Subcutaneous abdominal adipose tissue (tissue), 5 donors: Measurements from ENCODE around the gene OXLD1.
A peak's percentile ranks its signal among the peaks of the same experiment; 100 is the strongest.
"Not testable (repeated sequence)": the region's sequence is repeated elsewhere in the genome, so short reads cannot be mapped to it uniquely, and the experiment has no call there.

Source experiments
- H3K27ac ChIP-seq: one replicate; pipeline ENCODE4 v1.7.0; 2013; ENCODE audit warnings: low read depth, mild to moderate bottlenecking, inconsistent platforms, low read length, moderate library complexity
- H3K27me3 ChIP-seq, 5 donors: one replicate each; pipeline ENCODE4 v1.7.0; 2013; ENCODE audit warnings: low read length in 5 of 5, inconsistent platforms in 1 of 5; ENCODE audit not compliant: control insufficient read depth in 5 of 5, insufficient read depth in 4 of 5
- H3K36me3 ChIP-seq, 5 donors: one replicate each; pipeline ENCODE4 v1.7.0; 2013; ENCODE audit warnings: low read length in 5 of 5; ENCODE audit not compliant: control insufficient read depth in 5 of 5, insufficient read depth in 5 of 5
- H3K4me1 ChIP-seq, 5 donors: one replicate each; pipeline ENCODE4 v1.7.0; 2013; ENCODE audit warnings: low read length in 5 of 5, mild to moderate bottlenecking in 3 of 5, moderate library complexity in 1 of 5; ENCODE audit not compliant: control insufficient read depth in 5 of 5, insufficient read depth in 5 of 5
- H3K4me3 ChIP-seq, 5 donors: one replicate each; pipeline ENCODE4 v1.7.0; 2013; ENCODE audit warnings: low read length in 5 of 5, low read depth in 1 of 5
- H3K9ac ChIP-seq, 5 donors: one replicate each; pipeline ENCODE4 v1.7.0; 2013; ENCODE audit warnings: low read length in 5 of 5, mild to moderate bottlenecking in 4 of 5, moderate library complexity in 3 of 5
- H3K9me3 ChIP-seq, 5 donors: one replicate each; pipeline ENCODE4 v1.7.0; 2013; ENCODE audit warnings: low read length in 5 of 5; ENCODE audit not compliant: control insufficient read depth in 5 of 5
- donor health status: healthy.
- donor health status: healthy.
- donor health status: healthy.
- donor health status: healthy.
- donor health status: healthy.

Gene OXLD1

DNA sequence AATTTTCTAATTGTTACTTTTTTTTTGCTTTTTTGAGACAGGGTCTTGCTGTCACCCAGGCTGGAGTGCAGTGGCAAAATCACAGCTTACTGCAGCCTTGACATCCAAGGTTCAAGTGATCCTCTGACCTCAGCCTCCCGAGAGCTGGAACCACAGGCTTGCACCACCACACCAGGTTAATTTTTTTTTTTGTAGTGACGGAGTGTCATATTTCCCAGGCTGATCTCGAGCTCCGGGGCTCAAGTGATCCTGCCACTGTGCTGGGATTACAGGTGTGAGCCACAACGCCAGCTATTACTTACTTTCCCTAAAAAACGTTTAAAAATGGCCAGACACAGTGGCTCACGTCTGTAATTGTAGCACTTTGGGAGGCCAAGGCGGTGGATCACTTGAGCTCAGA lies 36.1 kb downstream of the OXLD1 start:
- no peak overlapping the region for H3K4me3 ChIP-seq
- H3K9ac ChIP-seq: no peak overlapping the region
- peaks cover 0 to 20% (median 13%) of the 10 kb centered on the region in 5 donors for H3K4me1 ChIP-seq
- H3K36me3 ChIP-seq: peaks cover 11 to 49% (median 37%) of the 10 kb centered on the region in 5 donors
- no peaks in the 10 kb centered on the region for H3K9me3 ChIP-seq
- H3K27me3 ChIP-seq: no peaks in the 10 kb centered on the region
- no peak overlapping the region for H3K27ac ChIP-seq

DNA sequence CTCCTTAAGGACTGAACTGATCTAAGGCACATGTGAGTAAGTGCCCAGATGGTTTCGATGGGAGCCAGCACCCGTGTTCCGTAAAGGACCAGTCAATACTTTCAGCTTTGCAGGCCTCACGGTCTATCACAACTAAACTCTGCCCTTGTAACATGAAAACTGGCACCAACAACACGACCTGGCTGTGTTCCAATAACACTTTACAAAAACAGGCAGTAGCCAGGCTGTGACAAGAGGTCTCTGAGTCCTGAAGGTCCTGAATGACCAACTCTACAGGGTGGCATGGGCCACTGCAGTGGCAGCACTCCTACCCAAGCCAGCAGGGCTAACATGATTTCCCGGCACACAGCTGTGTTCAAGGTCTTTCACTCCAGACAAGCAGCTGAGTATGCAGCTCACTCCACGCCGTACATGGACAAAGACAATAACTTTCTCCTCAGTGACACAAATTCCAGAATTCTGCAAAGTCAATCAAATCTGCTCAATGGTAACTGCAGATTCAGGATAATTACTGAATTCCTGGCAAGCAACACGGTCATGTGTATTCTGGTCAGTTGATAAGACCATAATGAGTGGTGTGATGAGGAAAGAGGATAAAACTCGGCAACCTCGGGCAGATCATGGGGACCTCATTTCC lies 44.8 kb downstream of the OXLD1 start:
- Histone ChIP-seq H3K9ac (peak overlapping the region in 1 of 5 donors; percentile 19), H3K4me1 (peaks cover 4 to 15% (median 12%) of the 10 kb centered on the region in 5 donors), H3K9me3 (no peaks in the 10 kb centered on the region), H3K27me3 (no peaks in the 10 kb centered on the region), H3K36me3 (peaks cover 0 to 69% (median 62%) of the 10 kb centered on the region in 5 donors), H3K4me3 (no peak overlapping the region), H3K27ac (peak overlapping the region; percentile 1)

DNA sequence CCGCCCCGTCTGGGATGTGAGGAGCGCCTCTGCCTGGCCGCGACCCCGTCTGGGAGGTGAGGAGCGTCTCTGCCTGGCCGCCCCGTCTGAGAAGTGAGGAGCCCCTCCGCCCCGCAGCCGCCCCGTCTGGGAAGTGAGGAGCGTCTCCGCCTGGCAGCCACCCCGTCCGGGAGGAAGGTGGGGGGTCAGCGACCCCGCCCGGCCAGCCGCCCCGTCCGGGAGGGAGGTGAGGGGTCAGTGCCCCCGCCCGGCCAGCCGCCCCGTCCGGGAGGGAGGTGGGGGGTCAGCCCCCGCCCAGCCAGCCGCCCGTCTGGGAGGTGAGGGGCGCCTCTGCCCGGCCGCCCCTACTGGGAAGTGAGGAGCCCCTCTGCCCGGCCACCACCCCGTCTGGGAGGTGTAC lies 48.1 kb downstream of the OXLD1 start:
- H3K36me3 ChIP-seq: peaks cover 0 to 56% (median 43%) of the 10 kb centered on the region in 5 donors
- H3K27me3 ChIP-seq, H3K27ac ChIP-seq, H3K9ac ChIP-seq, H3K4me3 ChIP-seq, H3K9me3 ChIP-seq: not testable (repeated sequence)
- peaks cover 8 to 38% (median 33%) of the 10 kb centered on the region in 5 donors for H3K4me1 ChIP-seq

- no peak overlapping the region for H3K4me3 ChIP-seq
- peaks cover 8 to 35% (median 33%) of the 10 kb centered on the region in 5 donors for H3K4me1 ChIP-seq
- no peaks in the 10 kb centered on the region for H3K27me3 ChIP-seq
Observed at GRCh38 chr17:81616877-81617276, 49.5 kb downstream of the OXLD1 start.

GRCh38 chr17:81615401-81615930 lies 50.9 kb downstream of the OXLD1 start:
- H3K27ac ChIP-seq: peak overlapping the region; percentile 81
- H3K9me3 ChIP-seq: no peaks in the 10 kb centered on the region
- H3K36me3 ChIP-seq: peaks cover 0 to 52% (median 36%) of the 10 kb centered on the region in 5 donors
- peak overlapping the region in 1 of 5 donors; percentile 25 for H3K9ac ChIP-seq
- H3K4me1 ChIP-seq: peaks cover 4 to 25% (median 22%) of the 10 kb centered on the region in 5 donors
- no peaks in the 10 kb centered on the region for H3K27me3 ChIP-seq
- H3K4me3 ChIP-seq: no peak overlapping the region

More at GRCh38 chr17:81616877-81617276, 49.5 kb downstream of the OXLD1 start:
- H3K9ac ChIP-seq: no peak overlapping the region
- H3K36me3 ChIP-seq: peaks cover 0 to 62% (median 49%) of the 10 kb centered on the region in 5 donors
- H3K9me3 ChIP-seq: no peaks in the 10 kb centered on the region
- H3K27ac ChIP-seq: no peak overlapping the region
